ENCODE measurements around the gene TIMP1. TPM values are rescaled to one million over a fixed set of nuclear protein-coding genes. Genes with fewer than 3 reads are reported as not detected.

Gene TIMP1
- total and polyA plus RNA-seq, 2 donors (not counting 1 experiment from before 2014, with no cell fraction given): 8.8 to 12.8 TPM

DNA sequence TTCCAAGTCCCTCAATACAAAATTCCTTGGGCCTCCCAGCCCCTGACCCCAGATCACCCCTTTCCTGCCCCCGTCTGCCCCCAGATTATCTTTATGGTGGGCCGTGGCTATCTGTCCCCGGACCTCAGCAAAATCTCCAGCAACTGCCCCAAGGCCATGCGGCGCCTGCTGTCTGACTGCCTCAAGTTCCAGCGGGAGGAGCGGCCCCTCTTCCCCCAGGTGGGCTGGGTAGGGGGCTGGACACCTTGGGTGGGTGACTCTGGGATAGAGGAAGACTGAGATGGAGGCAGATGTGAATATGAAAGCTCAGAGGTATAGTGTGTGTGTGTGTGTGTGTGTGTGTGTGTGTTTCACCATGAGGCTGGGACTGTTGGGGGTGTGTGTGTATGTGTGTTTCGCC, 11.4 kb upstream of the TIMP1 start:
- no peak for ATAC-seq (ENCODE audit: low read depth)
- H3K36me3 ChIP-seq (replicated peaks in 1 of 2; ENCODE audit: control extremely low read depth in 1 of 2, control insufficient read depth in 1 of 2, extremely low read depth in 1 of 2, insufficient read depth in 2 of 2, low read length in 1 of 2): peaks cover 0 to 44% of the 10 kb centered on the region in 2 experiments

DNA sequence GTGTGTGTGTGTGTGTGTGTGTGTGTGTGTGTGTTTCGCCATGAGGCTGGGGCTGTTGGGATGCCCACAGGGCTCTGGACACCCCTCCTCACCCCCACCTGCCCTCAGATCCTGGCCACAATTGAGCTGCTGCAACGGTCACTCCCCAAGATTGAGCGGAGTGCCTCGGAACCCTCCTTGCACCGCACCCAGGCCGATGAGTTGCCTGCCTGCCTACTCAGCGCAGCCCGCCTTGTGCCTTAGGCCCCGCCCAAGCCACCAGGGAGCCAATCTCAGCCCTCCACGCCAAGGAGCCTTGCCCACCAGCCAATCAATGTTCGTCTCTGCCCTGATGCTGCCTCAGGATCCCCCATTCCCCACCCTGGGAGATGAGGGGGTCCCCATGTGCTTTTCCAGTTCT, 11.0 kb upstream of the TIMP1 start:
- no peak for ATAC-seq (ENCODE audit: low read depth)
- no peak overlapping the region for H2AFZ ChIP-seq (ENCODE audit: insufficient read depth, low read depth, low read length, poor library complexity, severe bottlenecking)
- no peak overlapping the region for H3K27ac Mint-ChIP-seq
- peaks cover 11% of the 10 kb centered on the region for H3K4me1 Mint-ChIP-seq
- H4K20me1 ChIP-seq (ENCODE audit: control insufficient read depth, insufficient read depth, low read length, poor library complexity, severe bottlenecking): peaks cover 26% of the 10 kb centered on the region
- no peak overlapping the region for H3K4me2 ChIP-seq (replicated peaks; ENCODE audit: low read depth, low read length, poor library complexity, severe bottlenecking)
- intact Hi-C loops (cut with micrococcal nuclease): no loop called here
- DNase-seq: no peak
- TF ChIP-seq, protein P1, sequence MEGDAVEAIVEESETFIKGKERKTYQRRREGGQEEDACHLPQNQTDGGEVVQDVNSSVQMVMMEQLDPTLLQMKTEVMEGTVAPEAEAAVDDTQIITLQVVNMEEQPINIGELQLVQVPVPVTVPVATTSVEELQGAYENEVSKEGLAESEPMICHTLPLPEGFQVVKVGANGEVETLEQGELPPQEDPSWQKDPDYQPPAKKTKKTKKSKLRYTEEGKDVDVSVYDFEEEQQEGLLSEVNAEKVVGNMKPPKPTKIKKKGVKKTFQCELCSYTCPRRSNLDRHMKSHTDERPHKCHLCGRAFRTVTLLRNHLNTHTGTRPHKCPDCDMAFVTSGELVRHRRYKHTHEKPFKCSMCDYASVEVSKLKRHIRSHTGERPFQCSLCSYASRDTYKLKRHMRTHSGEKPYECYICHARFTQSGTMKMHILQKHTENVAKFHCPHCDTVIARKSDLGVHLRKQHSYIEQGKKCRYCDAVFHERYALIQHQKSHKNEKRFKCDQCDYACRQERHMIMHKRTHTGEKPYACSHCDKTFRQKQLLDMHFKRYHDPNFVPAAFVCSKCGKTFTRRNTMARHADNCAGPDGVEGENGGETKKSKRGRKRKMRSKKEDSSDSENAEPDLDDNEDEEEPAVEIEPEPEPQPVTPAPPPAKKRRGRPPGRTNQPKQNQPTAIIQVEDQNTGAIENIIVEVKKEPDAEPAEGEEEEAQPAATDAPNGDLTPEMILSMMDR (IDR thresholded peaks at IDR 0.05): no peak
- no peak for TF ChIP-seq EZH2 (IDR thresholded peaks at IDR 0.05; ENCODE audit: borderline replicate concordance, insufficient read depth, low read depth, low read length, poor library complexity, severe bottlenecking)
- WGBS (ENCODE audit: insufficient coverage): 97% methylated on average over 9 of the region's 11 CpGs
- H3K79me2 ChIP-seq (ENCODE audit: control insufficient read depth, insufficient read depth, low read length): no peaks in the 10 kb centered on the region
- H3K27ac ChIP-seq (ENCODE audit: low read length in 2 of 2): no peak overlapping the region
- H3K9me3 Mint-ChIP-seq (ENCODE audit: insufficient read depth): no peaks in the 10 kb centered on the region
- H3K9ac ChIP-seq (ENCODE audit: low read length): no peak overlapping the region
- peaks cover 8% of the 10 kb centered on the region in 2 donors for H3K4me1 ChIP-seq (ENCODE audit: control insufficient read depth in 2 of 2, insufficient read depth in 2 of 2, low read length in 2 of 2)
- CTCF ChIA-PET: no interaction called here
- H3K36me3 ChIP-seq (replicated peaks in 1 of 2; ENCODE audit: control extremely low read depth in 1 of 2, control insufficient read depth in 1 of 2, extremely low read depth in 1 of 2, insufficient read depth in 2 of 2, low read length in 1 of 2): peaks cover 0 to 43% of the 10 kb centered on the region in 2 experiments
- peaks cover 0 to 7% (median 0%) of the 10 kb centered on the region in 4 experiments for H3K27me3 ChIP-seq (replicated peaks in 1 of 4; ENCODE audit: control extremely low read depth in 1 of 4, control insufficient read depth in 3 of 4, insufficient read depth in 4 of 4, low read length in 3 of 4)
- no peak overlapping the region for H3K4me3 Mint-ChIP-seq
- POLR2A ChIA-PET: no interaction called here
- H3K4me3 ChIP-seq (ENCODE audit: control extremely low read depth in 1 of 5, extremely low read depth in 1 of 5, insufficient read depth in 1 of 5, low read depth in 2 of 5, low read length in 4 of 5): no peak overlapping the region
- H3K9me3 ChIP-seq (ENCODE audit: control extremely low read depth in 1 of 3, control insufficient read depth in 2 of 3, insufficient read depth in 1 of 3, low read length in 2 of 3): no peaks in the 10 kb centered on the region
- peaks cover 5% of the 10 kb centered on the region for H3K27me3 Mint-ChIP-seq

More for the DNA sequence above, 11.4 kb upstream of the TIMP1 start:
- peaks cover 5% of the 10 kb centered on the region for H3K27me3 Mint-ChIP-seq
- H3K4me1 Mint-ChIP-seq: peaks cover 12% of the 10 kb centered on the region
- H3K4me3 ChIP-seq (ENCODE audit: control extremely low read depth in 1 of 5, extremely low read depth in 1 of 5, insufficient read depth in 1 of 5, low read depth in 2 of 5, low read length in 4 of 5): no peak overlapping the region
- H3K9me3 Mint-ChIP-seq (ENCODE audit: insufficient read depth): no peaks in the 10 kb centered on the region
- H3K27ac ChIP-seq (ENCODE audit: low read length in 2 of 2): no peak overlapping the region
- intact Hi-C loops (cut with micrococcal nuclease): no loop called here
- H4K20me1 ChIP-seq (ENCODE audit: control insufficient read depth, insufficient read depth, low read length, poor library complexity, severe bottlenecking): peaks cover 26% of the 10 kb centered on the region
- no peak for DNase-seq
- H3K27ac Mint-ChIP-seq: no peak overlapping the region
- H3K27me3 ChIP-seq (replicated peaks in 1 of 4; ENCODE audit: control extremely low read depth in 1 of 4, control insufficient read depth in 3 of 4, insufficient read depth in 4 of 4, low read length in 3 of 4): peaks cover 0 to 7% (median 0%) of the 10 kb centered on the region in 4 experiments
- peaks cover 8 to 10% of the 10 kb centered on the region in 2 donors for H3K4me1 ChIP-seq (ENCODE audit: control insufficient read depth in 2 of 2, insufficient read depth in 2 of 2, low read length in 2 of 2)
- ChIA-PET POLR2A (no interaction called here), CTCF (no interaction called here)
- 100% methylated on average over 2 of the region's 8 CpGs for WGBS (ENCODE audit: insufficient coverage)
- no peak overlapping the region for H2AFZ ChIP-seq (ENCODE audit: insufficient read depth, low read depth, low read length, poor library complexity, severe bottlenecking)
- no peak overlapping the region for H3K9ac ChIP-seq (ENCODE audit: low read length)
- no peak overlapping the region for H3K4me3 Mint-ChIP-seq
- no peak overlapping the region for H3K4me2 ChIP-seq (replicated peaks; ENCODE audit: low read depth, low read length, poor library complexity, severe bottlenecking)
- no peaks in the 10 kb centered on the region for H3K79me2 ChIP-seq (ENCODE audit: control insufficient read depth, insufficient read depth, low read length)
- H3K9me3 ChIP-seq (ENCODE audit: control extremely low read depth in 1 of 3, control insufficient read depth in 2 of 3, insufficient read depth in 1 of 3, low read length in 2 of 3): no peaks in the 10 kb centered on the region
- TF ChIP-seq, protein P1 (IDR thresholded peaks at IDR 0.05): no peak
- no peak for TF ChIP-seq EZH2 (IDR thresholded peaks at IDR 0.05; ENCODE audit: borderline replicate concordance, insufficient read depth, low read depth, low read length, poor library complexity, severe bottlenecking)
